Measurements from ENCODE around the gene C1QTNF4. TPM values are rescaled to one million over a fixed set of nuclear protein-coding genes. Genes with fewer than 3 reads are reported as not detected.

C1QTNF4 gene
- total and polyA plus RNA-seq, 9 of the 15 experiments (the other 6 are each of a cell fraction or from before 2014, with no cell fraction given): not detected

DNA sequence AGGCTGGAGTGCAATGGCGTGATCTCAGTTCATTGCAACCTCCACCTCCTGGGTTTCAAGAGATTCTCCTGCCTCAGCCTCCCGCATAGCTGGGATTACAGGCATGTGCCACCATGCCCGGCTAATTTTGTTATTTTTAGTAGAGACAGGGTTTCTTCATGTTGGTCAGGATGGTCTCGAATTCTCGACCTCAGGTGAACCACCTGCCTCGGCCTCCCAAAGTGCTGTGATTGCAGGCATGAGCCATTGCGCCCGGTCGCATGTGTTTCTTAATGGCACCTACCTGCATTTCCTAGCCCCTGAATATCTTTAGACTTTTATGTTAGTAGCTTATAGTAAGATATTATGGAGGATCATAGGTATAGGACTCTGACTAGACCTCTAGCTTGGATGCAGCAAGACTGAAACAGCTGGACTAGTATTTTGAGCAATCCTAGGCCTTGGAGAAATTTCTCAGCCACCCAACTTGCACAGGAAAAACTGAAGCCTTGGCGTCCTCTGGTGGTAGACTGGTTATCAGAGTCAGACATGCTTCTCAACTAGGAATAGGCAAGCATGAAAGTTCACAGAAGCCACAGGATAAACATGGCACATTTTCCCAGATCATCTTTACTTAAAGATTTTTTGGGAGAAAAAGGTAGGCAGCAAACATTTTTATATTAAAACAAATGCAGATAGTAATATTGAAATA is 22.7 kb upstream of the C1QTNF4 start (continued):
- TF ChIP-seq, protein P1, sequence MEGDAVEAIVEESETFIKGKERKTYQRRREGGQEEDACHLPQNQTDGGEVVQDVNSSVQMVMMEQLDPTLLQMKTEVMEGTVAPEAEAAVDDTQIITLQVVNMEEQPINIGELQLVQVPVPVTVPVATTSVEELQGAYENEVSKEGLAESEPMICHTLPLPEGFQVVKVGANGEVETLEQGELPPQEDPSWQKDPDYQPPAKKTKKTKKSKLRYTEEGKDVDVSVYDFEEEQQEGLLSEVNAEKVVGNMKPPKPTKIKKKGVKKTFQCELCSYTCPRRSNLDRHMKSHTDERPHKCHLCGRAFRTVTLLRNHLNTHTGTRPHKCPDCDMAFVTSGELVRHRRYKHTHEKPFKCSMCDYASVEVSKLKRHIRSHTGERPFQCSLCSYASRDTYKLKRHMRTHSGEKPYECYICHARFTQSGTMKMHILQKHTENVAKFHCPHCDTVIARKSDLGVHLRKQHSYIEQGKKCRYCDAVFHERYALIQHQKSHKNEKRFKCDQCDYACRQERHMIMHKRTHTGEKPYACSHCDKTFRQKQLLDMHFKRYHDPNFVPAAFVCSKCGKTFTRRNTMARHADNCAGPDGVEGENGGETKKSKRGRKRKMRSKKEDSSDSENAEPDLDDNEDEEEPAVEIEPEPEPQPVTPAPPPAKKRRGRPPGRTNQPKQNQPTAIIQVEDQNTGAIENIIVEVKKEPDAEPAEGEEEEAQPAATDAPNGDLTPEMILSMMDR (IDR thresholded peaks at IDR 0.05 in 2 of 3, conservative IDR thresholded peaks at IDR 0.05 in 1 of 3; ENCODE audit: insufficient read depth in 2 of 3, low read depth in 1 of 3, low read length in 3 of 3): peak; percentile 69 to 87 (median 78)
- TF ChIP-seq SMC3 (conservative IDR thresholded peaks at IDR 0.05; ENCODE audit: insufficient read depth, low read depth, low read length): peak; percentile 70
- no peak for TF ChIP-seq SMAD1 (IDR thresholded peaks at IDR 0.05; ENCODE audit: low read depth, low read length, partially characterized antibody)
- no peak for TF ChIP-seq ZSCAN29 (IDR thresholded peaks at IDR 0.05)
- TF ChIP-seq, protein P2, sequence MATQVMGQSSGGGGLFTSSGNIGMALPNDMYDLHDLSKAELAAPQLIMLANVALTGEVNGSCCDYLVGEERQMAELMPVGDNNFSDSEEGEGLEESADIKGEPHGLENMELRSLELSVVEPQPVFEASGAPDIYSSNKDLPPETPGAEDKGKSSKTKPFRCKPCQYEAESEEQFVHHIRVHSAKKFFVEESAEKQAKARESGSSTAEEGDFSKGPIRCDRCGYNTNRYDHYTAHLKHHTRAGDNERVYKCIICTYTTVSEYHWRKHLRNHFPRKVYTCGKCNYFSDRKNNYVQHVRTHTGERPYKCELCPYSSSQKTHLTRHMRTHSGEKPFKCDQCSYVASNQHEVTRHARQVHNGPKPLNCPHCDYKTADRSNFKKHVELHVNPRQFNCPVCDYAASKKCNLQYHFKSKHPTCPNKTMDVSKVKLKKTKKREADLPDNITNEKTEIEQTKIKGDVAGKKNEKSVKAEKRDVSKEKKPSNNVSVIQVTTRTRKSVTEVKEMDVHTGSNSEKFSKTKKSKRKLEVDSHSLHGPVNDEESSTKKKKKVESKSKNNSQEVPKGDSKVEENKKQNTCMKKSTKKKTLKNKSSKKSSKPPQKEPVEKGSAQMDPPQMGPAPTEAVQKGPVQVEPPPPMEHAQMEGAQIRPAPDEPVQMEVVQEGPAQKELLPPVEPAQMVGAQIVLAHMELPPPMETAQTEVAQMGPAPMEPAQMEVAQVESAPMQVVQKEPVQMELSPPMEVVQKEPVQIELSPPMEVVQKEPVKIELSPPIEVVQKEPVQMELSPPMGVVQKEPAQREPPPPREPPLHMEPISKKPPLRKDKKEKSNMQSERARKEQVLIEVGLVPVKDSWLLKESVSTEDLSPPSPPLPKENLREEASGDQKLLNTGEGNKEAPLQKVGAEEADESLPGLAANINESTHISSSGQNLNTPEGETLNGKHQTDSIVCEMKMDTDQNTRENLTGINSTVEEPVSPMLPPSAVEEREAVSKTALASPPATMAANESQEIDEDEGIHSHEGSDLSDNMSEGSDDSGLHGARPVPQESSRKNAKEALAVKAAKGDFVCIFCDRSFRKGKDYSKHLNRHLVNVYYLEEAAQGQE (IDR thresholded peaks at IDR 0.05; ENCODE audit: borderline replicate concordance): peak; percentile 69; the same call in 1 of the 2 replicates
- TF ChIP-seq, protein P2 (CRISPR knock-in tag; IDR thresholded peaks at IDR 0.05; ENCODE audit: low read depth): no peak
- TF ChIP-seq, protein P3, sequence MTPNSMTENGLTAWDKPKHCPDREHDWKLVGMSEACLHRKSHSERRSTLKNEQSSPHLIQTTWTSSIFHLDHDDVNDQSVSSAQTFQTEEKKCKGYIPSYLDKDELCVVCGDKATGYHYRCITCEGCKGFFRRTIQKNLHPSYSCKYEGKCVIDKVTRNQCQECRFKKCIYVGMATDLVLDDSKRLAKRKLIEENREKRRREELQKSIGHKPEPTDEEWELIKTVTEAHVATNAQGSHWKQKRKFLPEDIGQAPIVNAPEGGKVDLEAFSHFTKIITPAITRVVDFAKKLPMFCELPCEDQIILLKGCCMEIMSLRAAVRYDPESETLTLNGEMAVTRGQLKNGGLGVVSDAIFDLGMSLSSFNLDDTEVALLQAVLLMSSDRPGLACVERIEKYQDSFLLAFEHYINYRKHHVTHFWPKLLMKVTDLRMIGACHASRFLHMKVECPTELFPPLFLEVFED (CRISPR knock-in tag; conservative IDR thresholded peaks at IDR 0.05): no peak
- TF ChIP-seq, protein P4, sequence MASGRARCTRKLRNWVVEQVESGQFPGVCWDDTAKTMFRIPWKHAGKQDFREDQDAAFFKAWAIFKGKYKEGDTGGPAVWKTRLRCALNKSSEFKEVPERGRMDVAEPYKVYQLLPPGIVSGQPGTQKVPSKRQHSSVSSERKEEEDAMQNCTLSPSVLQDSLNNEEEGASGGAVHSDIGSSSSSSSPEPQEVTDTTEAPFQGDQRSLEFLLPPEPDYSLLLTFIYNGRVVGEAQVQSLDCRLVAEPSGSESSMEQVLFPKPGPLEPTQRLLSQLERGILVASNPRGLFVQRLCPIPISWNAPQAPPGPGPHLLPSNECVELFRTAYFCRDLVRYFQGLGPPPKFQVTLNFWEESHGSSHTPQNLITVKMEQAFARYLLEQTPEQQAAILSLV (tag; IDR thresholded peaks at IDR 0.05): no peak
- TF ChIP-seq SETDB1 (IDR thresholded peaks at IDR 0.05; ENCODE audit: low read length): no peak
- TF ChIP-seq ZNF165 (CRISPR knock-in tag; IDR thresholded peaks at IDR 0.05; ENCODE audit: borderline replicate concordance): no peak
- no peak for TF ChIP-seq NRF1 (conservative IDR thresholded peaks at IDR 0.05 in 1 of 2, IDR thresholded peaks at IDR 0.05 in 1 of 2)
- no peak for TF ChIP-seq HDGF (IDR thresholded peaks at IDR 0.05)
- no peak for TF ChIP-seq ZNF780A (CRISPR knock-in tag; IDR thresholded peaks at IDR 0.05)

Measured in K562 (cell line).